ENCODE measurements around the gene GADD45A.

The GADD45A gene

DNA sequence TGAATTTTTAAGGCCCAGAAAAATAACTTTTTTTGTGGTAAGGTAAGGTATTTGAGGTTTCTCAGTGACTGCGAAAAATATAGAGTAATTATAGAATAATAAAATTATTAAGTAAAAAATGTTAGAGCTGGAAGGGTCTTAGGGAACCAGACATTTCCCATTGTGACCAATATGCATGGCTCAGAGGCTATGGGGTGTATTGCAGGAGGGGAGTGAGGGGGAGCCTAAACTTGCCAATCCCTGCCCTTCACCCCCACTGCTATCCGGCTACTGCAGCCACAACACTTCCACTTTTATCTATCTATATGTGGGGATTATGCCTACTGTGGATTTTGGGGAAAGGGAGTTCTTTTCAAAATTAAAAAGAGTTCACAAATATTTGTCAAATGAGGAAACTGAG, 7.6 kb upstream of the GADD45A start:
- no peak for TF ChIP-seq CTCF (IDR thresholded peaks at IDR 0.05; ENCODE audit: low read depth, low read length)
- no peak overlapping the region for H3K4me3 ChIP-seq (ENCODE audit: low read depth, low read length)

GRCh38 chr1:67677930-67678329, 7.1 kb upstream of the GADD45A start:
- H3K4me3 ChIP-seq (ENCODE audit: low read depth, low read length) = no peak overlapping the region
- TF ChIP-seq CTCF (IDR thresholded peaks at IDR 0.05; ENCODE audit: low read depth, low read length) = no peak

- no peak overlapping the region for H3K4me3 ChIP-seq (ENCODE audit: low read depth, low read length)
- no peak for TF ChIP-seq CTCF (IDR thresholded peaks at IDR 0.05; ENCODE audit: low read depth, low read length)
These were observed 5.3 kb upstream of the GADD45A start for GRCh38 chr1:67679691-67680090.

GRCh38 chr1:67680486-67680885, 4.5 kb upstream of the GADD45A start:
- no peak for TF ChIP-seq CTCF (IDR thresholded peaks at IDR 0.05; ENCODE audit: low read depth, low read length)

GRCh38 chr1:67682659-67683197, 2.3 kb upstream of the GADD45A start:
- no peak for TF ChIP-seq CTCF (IDR thresholded peaks at IDR 0.05; ENCODE audit: low read depth, low read length)
- H3K4me3 ChIP-seq (ENCODE audit: low read depth, low read length) = peak overlapping the region; percentile 39

More at GRCh38 chr1:67680486-67680885, 4.5 kb upstream of the GADD45A start:
- H3K4me3 ChIP-seq (ENCODE audit: low read depth, low read length) = no peak overlapping the region

- peak overlapping the region; percentile 39 for H3K4me3 ChIP-seq (ENCODE audit: low read depth, low read length)
- no peak for TF ChIP-seq CTCF (IDR thresholded peaks at IDR 0.05; ENCODE audit: low read depth, low read length)
These were observed 1.7 kb upstream of the GADD45A start for GRCh38 chr1:67683316-67683715.

- peak overlapping the region; percentile 55 for H3K4me3 ChIP-seq (ENCODE audit: low read depth, low read length)
These were observed 1.1 kb upstream of the GADD45A start for GRCh38 chr1:67683766-67684525.

More at GRCh38 chr1:67683766-67684525, 1.1 kb upstream of the GADD45A start:
- no peak for TF ChIP-seq CTCF (IDR thresholded peaks at IDR 0.05; ENCODE audit: low read depth, low read length)

All from WI38 (cell line).